Transverse colon (tissue), 4 donors: ENCODE measurements around the gene PPP3CA. TPM values are rescaled to one million over a fixed set of nuclear protein-coding genes. Genes with fewer than 3 reads are reported as not detected.

Experiments used
- DNase-seq: peaks from one replicate; pipeline ENCODE4 v3.0.0-alpha.2; 2019
- H3K27ac ChIP-seq, 4 donors: fragments of 200-600 bp; sonication (generic); 2 replicates each; pipeline ENCODE4 v1.5.1; 2016 to 2018; ENCODE audit warnings: inconsistent platforms in 4 of 4
- H3K27me3 ChIP-seq: fragments of 200-600 bp; sonication (generic); 2 replicates; pipeline ENCODE4 v1.5.1; 2017; ENCODE audit warnings: inconsistent platforms
- H3K36me3 ChIP-seq, 4 donors: fragments of 200-600 bp; sonication (generic); 2 replicates each; pipeline ENCODE4 v1.5.1; 2017 to 2019; ENCODE audit warnings: inconsistent platforms in 4 of 4
- H3K4me1 ChIP-seq, 4 donors: fragments of 200-600 bp; sonication (generic); 2 replicates each; pipeline ENCODE4 v1.5.1; 2017 to 2020; ENCODE audit warnings: inconsistent platforms in 4 of 4
- H3K4me3 ChIP-seq, 4 donors: fragments of 200-600 bp; sonication (generic); 1 replicate in 1 of 4; 2 replicates in 3 of 4; pipeline versions ENCODE4 v1.5.1 to v1.6.1; 2017 to 2019; ENCODE audit warnings: inconsistent platforms in 4 of 4
- H3K9me3 ChIP-seq, 2 donors: fragments of 200-600 bp; sonication (generic); 2 replicates each; pipeline ENCODE4 v1.5.1; 2017 to 2019; ENCODE audit warnings: inconsistent platforms in 2 of 2
- EP300 ChIP-seq: sonication (generic); formaldehyde crosslinking; IDR thresholded peaks from one replicate; pipeline ENCODE4 v1.6.1; 2017; ENCODE audit warnings: antibody characterized with exemption, low read depth
- POLR2A ChIP-seq: fragments of 450-650 bp; IDR thresholded peaks from one replicate; pipeline ENCODE4 v1.6.1; 2016; ENCODE audit warnings: antibody characterized with exemption, mild to moderate bottlenecking, moderate library complexity
- POLR2AphosphoS5 ChIP-seq, 3 donors: sonication (generic); formaldehyde crosslinking; IDR thresholded peaks; one replicate each; pipeline ENCODE4 v1.6.1; 2016; ENCODE audit warnings: antibody characterized with exemption in 3 of 3
- WGBS, 2 donors: methylation state at CpG; one replicate each; pipeline ENCODE4 v1.1.5; 2018; ENCODE audit warnings: low coverage in 1 of 2; 5-methylcytosine and 5-hydroxymethylcytosine counted together
- in situ Hi-C, 4 donors: fragments of 200-750 bp; cut with MboI; loops; one replicate each; pipeline versions ENCODE4 v1.15.0 to v1.15.1; 2017; ENCODE audit warnings: low sequenced_read_pairs in 3 of 4, low pct_ligation_motif_present in 1 of 4, low pct_unique_long_range_greater_than_20kb in 1 of 4
- intact Hi-C: fragments of 100-400 bp; cut with DNase I; formaldehyde crosslinking; loops from one replicate; pipeline ENCODE4 v1.15.1; 2023; ENCODE audit warnings: low total_unique reads
- total RNA-seq, 4 donors: library from RNA; depleted of rRNA; stranded (reverse); fragments of >200 nt; gene quantifications; one replicate each; pipeline ENCODE4 v1.1.0, GENCODE V29; 2016
- TF ChIP-seq, protein P1 (sequence below), 5 experiments: fragments of 200-600 bp in 3 of 5; fragments of 450-650 bp in 2 of 5; sonication (generic) in 3 of 5; IDR thresholded peaks; 1 replicate in 2 of 5; 2 replicates in 3 of 5; pipeline ENCODE4 v1.5.1; 2016 to 2017; ENCODE audit warnings: antibody characterized with exemption in 5 of 5, inconsistent platforms in 3 of 5, mild to moderate bottlenecking in 2 of 5, moderate library complexity in 1 of 5

The PPP3CA gene
- total RNA-seq, 4 donors from 2014 or later = 29.2 to 50.7 (median 37.7) TPM

DNA sequence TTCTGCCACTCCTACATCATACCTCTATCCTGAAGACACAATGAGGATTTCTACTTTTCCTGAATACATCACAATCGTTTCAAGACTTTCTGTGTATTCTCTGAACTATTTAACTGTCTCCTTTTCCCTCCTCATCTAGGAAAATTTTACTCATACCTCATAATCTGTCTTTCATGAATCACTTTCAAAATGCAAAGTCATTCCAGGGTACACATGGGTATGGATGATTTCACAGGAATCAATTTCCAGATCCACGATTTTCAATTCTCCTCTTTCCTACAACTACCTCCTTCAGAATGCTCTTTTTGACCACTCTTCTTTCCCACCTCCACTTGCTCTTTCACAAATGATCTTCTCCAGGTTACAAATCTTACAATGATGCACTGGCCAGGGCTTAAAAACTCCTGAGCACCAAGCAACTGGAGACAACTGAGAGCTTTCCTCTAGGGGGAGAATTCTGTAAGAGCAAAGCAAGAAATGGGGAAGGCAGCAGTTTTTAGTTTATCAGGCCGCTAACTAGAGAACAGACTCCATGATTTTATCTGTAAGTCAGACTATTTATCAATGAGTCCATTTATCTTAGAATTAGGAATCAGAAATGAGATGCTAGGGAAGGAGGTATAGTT, 116.4 kb downstream of the PPP3CA start:
- intact Hi-C loops = no loop called here
- no peak for DNase-seq
- no peak overlapping the region for H3K4me3 ChIP-seq
- in situ Hi-C loops = no loop called here
- WGBS, 2 donors = 85 to 88% methylated on average over 2 to 3 of the region's 3 CpGs
- H3K27ac ChIP-seq = no peak overlapping the region
- TF ChIP-seq, protein P1, sequence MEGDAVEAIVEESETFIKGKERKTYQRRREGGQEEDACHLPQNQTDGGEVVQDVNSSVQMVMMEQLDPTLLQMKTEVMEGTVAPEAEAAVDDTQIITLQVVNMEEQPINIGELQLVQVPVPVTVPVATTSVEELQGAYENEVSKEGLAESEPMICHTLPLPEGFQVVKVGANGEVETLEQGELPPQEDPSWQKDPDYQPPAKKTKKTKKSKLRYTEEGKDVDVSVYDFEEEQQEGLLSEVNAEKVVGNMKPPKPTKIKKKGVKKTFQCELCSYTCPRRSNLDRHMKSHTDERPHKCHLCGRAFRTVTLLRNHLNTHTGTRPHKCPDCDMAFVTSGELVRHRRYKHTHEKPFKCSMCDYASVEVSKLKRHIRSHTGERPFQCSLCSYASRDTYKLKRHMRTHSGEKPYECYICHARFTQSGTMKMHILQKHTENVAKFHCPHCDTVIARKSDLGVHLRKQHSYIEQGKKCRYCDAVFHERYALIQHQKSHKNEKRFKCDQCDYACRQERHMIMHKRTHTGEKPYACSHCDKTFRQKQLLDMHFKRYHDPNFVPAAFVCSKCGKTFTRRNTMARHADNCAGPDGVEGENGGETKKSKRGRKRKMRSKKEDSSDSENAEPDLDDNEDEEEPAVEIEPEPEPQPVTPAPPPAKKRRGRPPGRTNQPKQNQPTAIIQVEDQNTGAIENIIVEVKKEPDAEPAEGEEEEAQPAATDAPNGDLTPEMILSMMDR (IDR thresholded peaks at IDR 0.05) = no peak
- TF ChIP-seq POLR2A = no peak
- TF ChIP-seq EP300 = no peak
- no peak for TF ChIP-seq POLR2AphosphoS5 (IDR thresholded peaks at IDR 0.05)
- H3K36me3 ChIP-seq = no peaks in the 10 kb centered on the region
- no peaks in the 10 kb centered on the region for H3K9me3 ChIP-seq
- peaks cover 0 to 4% (median 2%) of the 10 kb centered on the region in 4 donors for H3K4me1 ChIP-seq
- H3K27me3 ChIP-seq = no peaks in the 10 kb centered on the region

DNA sequence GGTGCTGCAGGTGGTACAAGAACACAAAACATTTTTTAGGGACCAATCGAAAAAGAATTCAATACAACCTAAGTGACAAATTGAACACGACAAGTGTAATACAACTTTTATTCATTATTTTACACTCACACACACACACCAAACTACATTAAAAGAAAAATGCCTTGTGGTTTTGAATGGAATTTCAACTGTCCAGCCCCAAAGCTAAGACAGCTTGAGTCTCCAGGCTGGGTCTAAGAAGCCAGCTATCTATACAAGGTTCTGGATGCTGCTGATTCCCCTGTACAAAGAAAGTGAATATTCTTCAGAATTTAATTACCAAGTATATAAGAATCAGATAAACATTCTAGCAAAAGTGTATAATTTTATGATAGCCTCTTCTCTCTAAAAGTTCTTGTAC, 118.2 kb downstream of the PPP3CA start:
- intact Hi-C loops = no loop called here
- Histone ChIP-seq H3K4me3 (no peak overlapping the region), H3K27ac (no peak overlapping the region), H3K9me3 (no peaks in the 10 kb centered on the region), H3K4me1 (peaks cover 0 to 12% (median 2%) of the 10 kb centered on the region in 4 donors), H3K36me3 (no peaks in the 10 kb centered on the region), H3K27me3 (no peaks in the 10 kb centered on the region)
- WGBS, 2 donors = 90 to 92% methylated on average over 2 of the region's 2 CpGs
- DNase-seq = no peak
- in situ Hi-C loops = no loop called here
- TF ChIP-seq POLR2A = no peak
- TF ChIP-seq POLR2AphosphoS5 (IDR thresholded peaks at IDR 0.05) = no peak
- TF ChIP-seq, protein P1 (IDR thresholded peaks at IDR 0.05) = no peak
- no peak for TF ChIP-seq EP300

DNA sequence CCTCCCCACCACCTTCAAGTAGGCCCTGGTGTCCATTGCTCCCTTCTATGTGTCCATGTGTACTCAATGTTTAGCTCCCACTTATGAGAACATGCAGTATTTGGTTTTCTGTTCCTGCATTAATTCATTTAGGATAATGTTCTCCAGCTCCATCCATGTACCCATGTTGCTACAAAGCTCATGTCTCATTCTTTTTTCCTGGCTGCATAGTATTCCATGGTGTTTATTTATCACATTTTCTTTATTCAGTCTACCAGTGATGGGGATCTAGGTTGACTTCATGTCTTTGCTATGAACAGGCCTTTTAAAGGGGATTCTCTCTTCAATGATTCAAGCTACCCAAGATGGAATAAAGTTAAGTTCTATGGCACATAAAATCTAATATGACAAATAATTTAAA, 119.6 kb downstream of the PPP3CA start:
- Histone ChIP-seq H3K27ac (no peak overlapping the region), H3K27me3 (no peaks in the 10 kb centered on the region), H3K36me3 (no peaks in the 10 kb centered on the region), H3K9me3 (no peaks in the 10 kb centered on the region), H3K4me3 (no peak overlapping the region), H3K4me1 (peaks cover 0 to 23% (median 2%) of the 10 kb centered on the region in 4 donors)
- intact Hi-C loops (no loop called here), in situ Hi-C loops (no loop called here)
- no peak for DNase-seq
- TF ChIP-seq EP300 (no peak), POLR2AphosphoS5 (IDR thresholded peaks at IDR 0.05) (no peak), POLR2A (no peak)
- TF ChIP-seq, protein P1 (IDR thresholded peaks at IDR 0.05) = no peak

DNA sequence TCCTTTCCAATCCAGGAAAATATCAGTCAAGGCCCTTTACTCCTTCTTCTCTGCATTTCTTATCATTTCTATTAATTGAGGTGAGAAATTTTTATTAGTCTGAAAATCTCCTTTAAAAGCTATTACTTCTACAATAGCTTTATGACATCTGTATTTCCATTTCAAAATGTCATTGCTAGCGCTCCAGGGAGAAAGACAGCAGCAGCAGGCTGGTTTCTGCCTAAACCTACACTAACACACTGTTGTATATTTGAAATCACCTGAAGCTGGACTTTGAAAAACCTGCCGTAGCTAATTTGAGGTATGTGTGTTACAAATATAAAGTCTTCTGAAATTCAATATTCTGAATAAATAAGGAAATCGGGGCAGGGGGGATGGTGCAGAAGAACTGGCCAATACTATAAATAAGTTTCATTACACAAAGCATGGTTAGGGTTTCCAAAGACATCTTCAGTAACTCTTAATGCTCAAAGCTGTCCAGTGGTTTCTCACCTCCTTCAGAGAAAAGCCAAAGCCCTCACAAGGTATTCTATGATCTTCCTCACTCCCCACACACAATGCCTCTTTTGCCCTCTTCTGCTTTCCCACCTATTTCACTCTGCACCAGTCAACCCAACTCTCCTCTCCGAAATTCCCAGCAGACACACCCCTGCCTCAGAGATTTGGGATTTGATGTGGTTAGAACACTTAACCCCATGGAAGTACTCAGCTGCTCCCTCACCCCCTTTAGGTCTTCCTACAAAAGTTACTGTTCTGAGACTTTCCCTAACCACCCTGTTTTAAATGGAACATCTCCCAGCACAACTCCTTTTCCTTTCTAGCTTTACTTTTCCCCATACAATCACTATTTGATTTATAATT, 122.7 kb downstream of the PPP3CA start:
- no peaks in the 10 kb centered on the region for H3K36me3 ChIP-seq
- TF ChIP-seq POLR2A = no peak
- TF ChIP-seq EP300 = no peak
- TF ChIP-seq, protein P1 (IDR thresholded peaks at IDR 0.05) = no peak
- no peak for TF ChIP-seq POLR2AphosphoS5 (IDR thresholded peaks at IDR 0.05)
- H3K9me3 ChIP-seq = no peaks in the 10 kb centered on the region
- H3K27me3 ChIP-seq = no peaks in the 10 kb centered on the region
- in situ Hi-C loops = no loop called here
- H3K27ac ChIP-seq = no peak overlapping the region
- intact Hi-C loops = no loop called here
- no peak for DNase-seq
- 81 to 84% methylated on average over 4 of the region's 4 CpGs for WGBS, 2 donors
- H3K4me3 ChIP-seq = no peak overlapping the region
- H3K4me1 ChIP-seq = peaks cover 0 to 43% (median 5%) of the 10 kb centered on the region in 4 donors
